Lung (tissue), 12 donors: Measurements from ENCODE around the gene MYLK2. TPM values are rescaled to one million over a fixed set of nuclear protein-coding genes. Genes with fewer than 3 reads are reported as not detected.

ENCODE experiments used
- ATAC-seq: fragments of 200-7000 bp; cut with Tn5 transposase; one replicate; pipeline ENCODE4 v1.9.1; 2020; ENCODE audit warnings: moderate number of reproducible peaks; ENCODE audit not compliant: insufficient read depth, low FRiP score
- DNase-seq, 3 donors: peaks; one replicate each; pipeline ENCODE4 v3.0.0-alpha.2; 2013 to 2017
- H3K27ac ChIP-seq, 2 donors: one replicate each; pipeline ENCODE4 v1.5.1; 2013; ENCODE audit warnings: mild to moderate bottlenecking in 2 of 2, moderate library complexity in 2 of 2, control low read depth in 1 of 2, inconsistent platforms in 1 of 2, low read depth in 1 of 2, low read length in 1 of 2
- H3K27me3 ChIP-seq, 3 donors: one replicate each; pipeline ENCODE4 v1.5.1; 2013; ENCODE audit warnings: low read length in 2 of 3; ENCODE audit not compliant: control insufficient read depth in 3 of 3, insufficient read depth in 3 of 3
- H3K36me3 ChIP-seq, 4 donors: one replicate each; pipeline ENCODE4 v1.5.1; 2013; ENCODE audit warnings: low read length in 4 of 4, mild to moderate bottlenecking in 1 of 4, moderate library complexity in 1 of 4; ENCODE audit not compliant: control insufficient read depth in 4 of 4, insufficient read depth in 4 of 4
- H3K4me1 ChIP-seq, 5 donors: one replicate each; pipeline ENCODE4 v1.5.1; 2013; ENCODE audit warnings: low read length in 5 of 5, mild to moderate bottlenecking in 2 of 5, moderate library complexity in 1 of 5; ENCODE audit not compliant: control insufficient read depth in 5 of 5, insufficient read depth in 5 of 5
- H3K4me3 ChIP-seq: one replicate; pipeline ENCODE4 v1.5.1; 2013; ENCODE audit warnings: mild to moderate bottlenecking, control low read depth, moderate library complexity
- H3K9ac ChIP-seq, 2 donors: one replicate each; pipeline ENCODE4 v1.5.1; 2013; ENCODE audit warnings: low read length in 2 of 2, control low read depth in 1 of 2; ENCODE audit not compliant: insufficient read depth in 1 of 2
- H3K9me3 ChIP-seq, 4 donors: one replicate each; pipeline ENCODE4 v1.5.1; 2013; ENCODE audit warnings: low read length in 3 of 4, mild to moderate bottlenecking in 1 of 4, moderate library complexity in 1 of 4; ENCODE audit not compliant: control insufficient read depth in 4 of 4, insufficient read depth in 3 of 4
- WGBS, 2 donors: extraction: QIAGEN DNeasy Blood & Tissue Kit; methylation state at CpG; one replicate each; pipeline ENCODE4 v1.1.7; 2013; 5-methylcytosine and 5-hydroxymethylcytosine counted together
- polyA plus RNA-seq, 2 donors: library from polyadenylated mRNA; stranded (reverse); fragments of 200-250 nt; gene quantifications; one replicate each; pipeline ENCODE4 v1.2.1, GENCODE V29; 2013
- total RNA-seq, 2 donors: library from RNA; depleted of rRNA in 1 of 2; stranded (reverse); fragments of >200 nt in 1 of 2; gene quantifications; one replicate each; pipeline ENCODE4 v1.2.1, GENCODE V29; 2014 to 2021
- TF ChIP-seq, protein P1 (sequence below): IDR thresholded peaks from 2 replicates; pipeline ENCODE4 v1.5.1; 2012; ENCODE audit warnings: mild to moderate bottlenecking; ENCODE audit errors: control extremely low read depth, extremely low read depth
- donor health status: control.
- donor health status: control.
- donor health status: Bipolar disorder and iron deficiency.
- donor health status: healthy.
- donor health status: DM: yes; HTN: yes; CAD: no.

Gene MYLK2
- total and polyA plus RNA-seq, 4 donors: 0.06 to 0.28 (median 0.26) TPM; not detected in 1

DNA sequence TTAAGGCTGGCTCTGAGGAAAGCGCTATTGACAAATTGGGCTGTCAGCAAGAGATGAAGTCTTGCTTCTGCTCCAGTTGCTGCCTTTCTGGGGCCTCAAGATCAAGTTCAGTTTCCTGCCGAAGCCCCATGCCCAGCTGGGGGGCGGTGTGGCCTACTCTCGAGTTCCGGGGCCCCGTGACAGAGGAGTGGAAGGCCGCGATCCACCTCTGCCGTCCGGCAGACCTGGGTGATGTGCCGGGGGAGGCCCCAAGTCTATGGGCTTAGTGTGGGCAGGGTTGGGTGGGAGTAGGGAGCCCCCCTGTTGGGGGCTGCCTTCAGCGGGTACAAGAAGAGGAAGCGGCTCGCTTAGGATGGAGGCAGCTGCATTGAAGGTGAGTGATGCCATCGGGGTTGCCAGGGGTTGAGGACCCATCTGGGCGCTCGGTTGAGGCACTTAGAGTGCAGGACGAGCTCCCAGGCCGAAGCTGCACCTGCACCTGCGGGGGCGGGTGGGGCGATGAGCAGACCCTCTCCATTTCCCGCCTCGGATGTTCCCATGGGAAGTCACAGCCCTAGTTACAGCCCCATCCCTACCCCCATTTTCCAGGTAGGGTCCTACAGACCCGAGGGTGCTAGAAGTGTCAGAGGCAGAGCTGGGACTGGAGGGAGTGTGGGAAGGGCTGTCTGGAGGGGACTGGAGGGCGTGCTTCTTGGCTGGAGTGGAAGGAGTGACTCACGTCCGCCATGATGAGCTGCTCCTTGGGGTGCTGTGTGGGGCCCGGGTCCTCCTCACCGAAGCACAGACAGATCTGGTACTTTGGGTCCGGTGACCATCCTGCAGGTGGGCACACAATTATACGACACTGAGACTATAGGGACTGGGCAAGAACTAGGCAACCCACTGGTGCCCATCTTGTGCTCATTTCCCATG lies 29.2 kb downstream of the MYLK2 start:
- Histone ChIP-seq H3K27me3 (peaks cover 0 to 21% (median 6%) of the 10 kb centered on the region in 3 donors), H3K4me3 (no peak overlapping the region), H3K4me1 (peaks cover 0 to 23% (median 3%) of the 10 kb centered on the region in 5 donors), H3K36me3 (no peaks in the 10 kb centered on the region), H3K9me3 (no peaks in the 10 kb centered on the region), H3K9ac (no peak overlapping the region), H3K27ac (no peak overlapping the region)
- 82 to 84% methylated on average over 32 of the region's 32 CpGs for WGBS, 2 donors
- DNase-seq: no peak
- ATAC-seq: no peak
- TF ChIP-seq, protein P1, sequence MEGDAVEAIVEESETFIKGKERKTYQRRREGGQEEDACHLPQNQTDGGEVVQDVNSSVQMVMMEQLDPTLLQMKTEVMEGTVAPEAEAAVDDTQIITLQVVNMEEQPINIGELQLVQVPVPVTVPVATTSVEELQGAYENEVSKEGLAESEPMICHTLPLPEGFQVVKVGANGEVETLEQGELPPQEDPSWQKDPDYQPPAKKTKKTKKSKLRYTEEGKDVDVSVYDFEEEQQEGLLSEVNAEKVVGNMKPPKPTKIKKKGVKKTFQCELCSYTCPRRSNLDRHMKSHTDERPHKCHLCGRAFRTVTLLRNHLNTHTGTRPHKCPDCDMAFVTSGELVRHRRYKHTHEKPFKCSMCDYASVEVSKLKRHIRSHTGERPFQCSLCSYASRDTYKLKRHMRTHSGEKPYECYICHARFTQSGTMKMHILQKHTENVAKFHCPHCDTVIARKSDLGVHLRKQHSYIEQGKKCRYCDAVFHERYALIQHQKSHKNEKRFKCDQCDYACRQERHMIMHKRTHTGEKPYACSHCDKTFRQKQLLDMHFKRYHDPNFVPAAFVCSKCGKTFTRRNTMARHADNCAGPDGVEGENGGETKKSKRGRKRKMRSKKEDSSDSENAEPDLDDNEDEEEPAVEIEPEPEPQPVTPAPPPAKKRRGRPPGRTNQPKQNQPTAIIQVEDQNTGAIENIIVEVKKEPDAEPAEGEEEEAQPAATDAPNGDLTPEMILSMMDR: no peak

DNA sequence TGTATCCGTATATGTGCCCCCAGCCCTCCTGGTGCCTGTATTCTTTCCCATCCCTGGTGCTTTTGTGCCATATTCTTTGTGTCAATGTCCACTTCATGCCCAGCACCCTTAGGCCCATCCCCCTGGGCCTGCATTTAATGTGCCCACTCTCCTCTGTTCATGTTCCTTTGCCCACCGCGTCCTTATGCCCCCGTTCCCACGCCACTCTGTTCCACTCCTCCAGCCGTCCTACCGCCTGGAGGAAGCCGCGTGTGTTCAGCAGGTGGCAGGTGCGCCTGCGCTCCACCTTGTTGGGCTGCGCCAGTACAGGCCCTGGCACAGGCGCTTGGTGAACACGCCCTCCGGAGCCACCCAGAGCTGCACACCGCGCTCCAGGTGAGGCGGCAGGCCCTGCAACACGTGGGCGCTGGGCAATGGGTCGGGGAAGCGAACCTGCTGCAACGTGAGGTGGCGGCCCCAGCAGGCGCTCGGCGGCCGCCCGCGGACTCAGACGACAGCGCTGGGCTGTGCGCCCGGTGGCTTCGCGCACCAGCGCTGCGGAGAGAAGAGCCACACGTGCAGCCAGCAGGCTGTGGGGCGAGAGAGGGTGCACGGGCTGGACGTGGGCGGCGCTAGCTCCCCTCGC lies 30.3 kb downstream of the MYLK2 start:
- Histone ChIP-seq H3K9ac (no peak overlapping the region), H3K9me3 (no peaks in the 10 kb centered on the region), H3K27me3 (peaks cover 0 to 21% (median 6%) of the 10 kb centered on the region in 3 donors), H3K27ac (no peak overlapping the region), H3K4me1 (peaks cover 0 to 14% (median 3%) of the 10 kb centered on the region in 5 donors), H3K4me3 (no peak overlapping the region), H3K36me3 (no peaks in the 10 kb centered on the region)
- TF ChIP-seq, protein P1: no peak
- peak in 1 of 3 donors; percentile 31 for DNase-seq
- 30 to 52% methylated on average over 45 of the region's 45 CpGs for WGBS, 2 donors
- no peak for ATAC-seq

DNA sequence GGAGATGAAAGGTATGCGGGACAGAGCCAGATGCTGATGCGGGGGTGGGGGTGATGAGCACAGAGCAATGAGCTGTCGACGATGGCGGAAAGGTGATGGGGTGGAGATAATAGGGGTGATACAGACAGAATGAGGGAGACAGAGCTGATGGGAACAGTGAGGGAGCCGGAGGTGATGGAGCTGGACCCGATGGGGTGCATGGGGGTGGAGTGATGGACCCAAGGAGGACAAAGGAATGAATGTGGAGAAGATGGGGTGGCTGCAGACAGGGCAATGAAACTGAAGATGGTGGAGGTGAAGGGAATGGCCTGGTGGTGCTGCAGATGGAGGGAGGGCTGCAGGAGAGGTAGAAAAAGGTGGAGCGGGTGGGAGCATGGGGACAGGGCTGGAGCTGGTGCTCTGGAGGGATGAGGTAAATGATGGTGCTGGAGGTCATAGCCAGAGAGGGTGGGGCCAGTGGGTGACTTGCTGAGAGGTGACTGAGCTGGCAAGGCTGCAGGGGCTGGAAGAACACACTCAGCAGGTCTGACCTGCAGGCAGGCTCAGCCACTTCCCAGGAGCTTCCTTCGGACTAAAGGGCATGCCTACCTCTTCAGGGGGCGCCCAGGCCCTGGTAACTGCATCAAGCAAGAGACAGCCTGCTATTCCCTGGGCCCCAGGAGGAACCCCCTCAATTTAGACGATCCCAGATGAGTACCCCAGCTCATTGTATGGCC lies 32.2 kb downstream of the MYLK2 start:
- H3K27me3 ChIP-seq: peaks cover 0 to 27% (median 6%) of the 10 kb centered on the region in 3 donors

More for the DNA sequence above, 32.2 kb downstream of the MYLK2 start:
- H3K36me3 ChIP-seq: no peaks in the 10 kb centered on the region
- TF ChIP-seq, protein P1: no peak
- H3K27ac ChIP-seq: no peak overlapping the region
- peak overlapping the region; percentile 13 for H3K4me3 ChIP-seq
- 71 to 76% methylated on average over 11 of the region's 11 CpGs for WGBS, 2 donors
- no peak for ATAC-seq
- DNase-seq: no peak
- no peaks in the 10 kb centered on the region for H3K9me3 ChIP-seq
- H3K9ac ChIP-seq: no peak overlapping the region
- peaks cover 0 to 1% (median 0%) of the 10 kb centered on the region in 5 donors for H3K4me1 ChIP-seq
